Smooth muscle cell of the pulmonary artery (primary cell): Measurements from ENCODE around the gene SPPL2B. TPM values are rescaled to one million over a fixed set of nuclear protein-coding genes. Genes with fewer than 3 reads are reported as not detected.

Experiments used
- total RNA-seq: library from RNA; depleted of rRNA; stranded (reverse); fragments of >200 nt; gene quantifications from 2 replicates; pipeline ENCODE4 v1.2.3, GENCODE V29; 2014

Gene SPPL2B
- total RNA-seq, result 45.7 and 64.5 TPM in 2 replicates

GRCh38 chr19:2328401-2329148 lies at the start of gene SPPL2B, which contains the start of gene LSM7:
Gene SPPL2B, plus strand, starts transcription at chr19:2328684. Its CDS starts 26 bp downstream, at chr19:2328710.
Gene LSM7, minus strand, starts transcription at chr19:2328586. Its CDS starts 20 bp downstream, at chr19:2328566.

GRCh38 chr19:2282062-2282861 lies 46.2 kb upstream of the SPPL2B start, which contains the start of gene PEAK3:
Gene PEAK3, minus strand, starts transcription at chr19:2282175. Its CDS starts 1,244 bp downstream, at chr19:2280931.

GRCh38 chr19:2308114-2308556 lies 20.3 kb upstream of the SPPL2B start, which contains the start of gene LINGO3:
Gene LINGO3, minus strand, starts transcription at chr19:2308154. Its CDS starts 16,378 bp downstream, at chr19:2291776.

GRCh38 chr19:2359992-2360685 lies 31.7 kb downstream of the SPPL2B start, which contains the start of gene TMPRSS9:
Gene TMPRSS9, plus strand, starts transcription at chr19:2360265. Its CDS starts 29,521 bp downstream, at chr19:2389786.

Other genes starting within 250 kb of the SPPL2B start
- 32.0 and 42.9 TPM in 2 replicates for gene MOB3A, start 232.4 kb upstream of the SPPL2B start, total RNA-seq
- gene IZUMO4, start 231.8 kb upstream of the SPPL2B start, total RNA-seq, result 0.72 and 1.1 TPM in 2 replicates
- 162 and 205 TPM in 2 replicates for gene AP3D1, start 177.1 kb upstream of the SPPL2B start, total RNA-seq
- gene DOT1L, start 164.8 kb upstream of the SPPL2B start, total RNA-seq, result 7.8 and 8.6 TPM in 2 replicates
- gene PLEKHJ1, start 92.4 kb upstream of the SPPL2B start, total RNA-seq, result 31.3 and 34.6 TPM in 2 replicates
- gene SF3A2, start 91.9 kb upstream of the SPPL2B start, total RNA-seq, result 43.5 and 57.9 TPM in 2 replicates
- 0.52 and 1.3 TPM in 2 replicates for gene AMH, start 79.4 kb upstream of the SPPL2B start, total RNA-seq
- 0.36 TPM in 1 of 2 replicates, not detected in the other for gene JSRP1, start 72.3 kb upstream of the SPPL2B start, total RNA-seq
- gene PEAK3, start 46.5 kb upstream of the SPPL2B start, total RNA-seq, result not detected in 2 replicates
- not detected in 2 replicates for gene LINGO3, start 20.5 kb upstream of the SPPL2B start, total RNA-seq
- gene LSM7, start 98 bp upstream of the SPPL2B start, total RNA-seq, result 35.3 and 46.2 TPM in 2 replicates
- 0.17 TPM in 1 of 2 replicates, not detected in the other for gene TMPRSS9, start 31.6 kb downstream of the SPPL2B start, total RNA-seq
- gene TIMM13, start 98.9 kb downstream of the SPPL2B start, total RNA-seq, result 22.5 and 31.0 TPM in 2 replicates
- 43.5 and 51.4 TPM in 2 replicates for gene LMNB2, start 128.3 kb downstream of the SPPL2B start, total RNA-seq
- 16.9 and 20.5 TPM in 2 replicates for gene GADD45B, start 147.4 kb downstream of the SPPL2B start, total RNA-seq